Endothelial cell of umbilical vein (primary cell): ENCODE measurements around the gene KCNK2. TPM values are rescaled to one million over a fixed set of nuclear protein-coding genes. Genes with fewer than 3 reads are reported as not detected.

ENCODE experiments used
- BruUV-seq: library from RNA; stranded (reverse); fragments of 400-500 nt; replicated peaks from 2 replicates; lab custom pipeline; 2021; lab: Mats Ljungman, UMichigan
- CTCF ChIA-PET: fragments of 300-600, 350-600 bp; sonication (Branson Sonifier 250); formaldehyde crosslinking; loops from one replicate; lab custom pipeline; 2021; ENCODE audit warnings: antibody characterized with exemption, inconsistent platforms; lab: Charles Lee
- POLR2A ChIA-PET: fragments of 300-600, 350-600 bp; sonication (Branson Sonifier 250); formaldehyde crosslinking; loops from one replicate; lab custom pipeline; 2021; ENCODE audit warnings: antibody characterized with exemption, inconsistent platforms; lab: Charles Lee
- DNase-seq: peaks from one replicate; pipeline ENCODE4 v3.0.0-alpha.2; 2011; ENCODE audit warnings: low read depth, low spot score
- FAIRE-seq: peaks from 2 replicates; lab custom pipeline; 2011; peaks lifted over from hg19 to GRCh38; lab: Jason Lieb, UNC
- H2AFZ ChIP-seq: 2 replicates; pipeline ENCODE4 v1.6.0; 2012; ENCODE audit warnings: low read depth, low read length, control low read depth, inconsistent platforms
- H3K27ac ChIP-seq: 2 replicates; pipeline ENCODE4 v1.5.1; 2011; ENCODE audit warnings: low read depth, mild to moderate bottlenecking, control low read depth, low read length, moderate library complexity; ENCODE audit not compliant: insufficient read depth
- H3K27me3 ChIP-seq, 2 experiments: 2 replicates each; pipeline versions ENCODE4 v1.6.0 to v1.6.1; 2011; ENCODE audit warnings: low read length in 2 of 2, mixed read lengths in 1 of 2; ENCODE audit not compliant: control insufficient read depth in 2 of 2, insufficient read depth in 2 of 2
- H3K36me3 ChIP-seq, 2 experiments: 2 replicates in 1 of 2; 3 replicates in 1 of 2; pipeline ENCODE4 v1.5.1; 2011; ENCODE audit warnings: low read length in 2 of 2, mild to moderate bottlenecking in 1 of 2, moderate library complexity in 1 of 2; ENCODE audit not compliant: control insufficient read depth in 2 of 2, insufficient read depth in 2 of 2; ENCODE audit errors: extremely low read depth in 1 of 2
- H3K4me1 ChIP-seq: 3 replicates; pipeline ENCODE4 v1.5.1; 2011; ENCODE audit warnings: mild to moderate bottlenecking, low read length; ENCODE audit not compliant: control insufficient read depth, insufficient read depth; ENCODE audit errors: extremely low read depth
- H3K4me2 ChIP-seq: 2 replicates; pipeline ENCODE4 v1.6.1; 2011; ENCODE audit warnings: low read length, control low read depth, mixed read lengths; ENCODE audit not compliant: insufficient read depth
- H3K4me3 ChIP-seq, 3 experiments: fragments of 200-600 bp in 1 of 3; sonication (generic), shearing (Covaris generic) in 1 of 3; replicated peaks in 1 of 3; 2 replicates each; pipeline ENCODE4 v1.5.1; 2011 to 2016; ENCODE audit warnings: control low read depth in 3 of 3, low read length in 3 of 3, mild to moderate bottlenecking in 2 of 3, inconsistent platforms in 1 of 3, low read depth in 1 of 3, moderate library complexity in 1 of 3; ENCODE audit not compliant: insufficient read depth in 1 of 3
- H3K79me2 ChIP-seq: 2 replicates; pipeline ENCODE4 v1.6.0; 2012; ENCODE audit warnings: low read length, inconsistent platforms; ENCODE audit not compliant: control insufficient read depth, insufficient read depth
- H3K9ac ChIP-seq: replicated peaks from 2 replicates; pipeline ENCODE3; 2011; ENCODE audit warnings: low read length, control low read depth; ENCODE audit not compliant: insufficient read depth; ENCODE audit errors: extremely low read depth
- H3K9me1 ChIP-seq: replicated peaks from 3 replicates; pipeline ENCODE4 v1.6.0; 2011; ENCODE audit warnings: mild to moderate bottlenecking, low read length; ENCODE audit not compliant: control insufficient read depth, insufficient read depth; ENCODE audit errors: extremely low read depth
- H3K9me3 ChIP-seq: replicated peaks from 2 replicates; pipeline ENCODE4 v1.5.1; 2012; ENCODE audit warnings: low read length, inconsistent platforms; ENCODE audit not compliant: control insufficient read depth, insufficient read depth
- H4K20me1 ChIP-seq: replicated peaks from 2 replicates; pipeline ENCODE3; 2011; ENCODE audit warnings: mild to moderate bottlenecking, low read length; ENCODE audit not compliant: control insufficient read depth, insufficient read depth; ENCODE audit errors: extremely low read depth
- EZH2 ChIP-seq: IDR thresholded peaks from 2 replicates; pipeline ENCODE4 v1.6.1; 2012; ENCODE audit warnings: borderline replicate concordance, low read depth, mild to moderate bottlenecking, moderate library complexity, low read length, inconsistent platforms; ENCODE audit not compliant: severe bottlenecking
- FOS ChIP-seq: IDR thresholded peaks from 2 replicates; pipeline ENCODE4 v1.6.1; 2011; ENCODE audit warnings: mild to moderate bottlenecking, low read length, moderate library complexity, borderline replicate concordance; ENCODE audit not compliant: insufficient read depth
- GATA2 ChIP-seq: IDR thresholded peaks from 2 replicates; pipeline ENCODE4 v1.7.0; 2011; ENCODE audit warnings: low read depth, mild to moderate bottlenecking, moderate library complexity, mixed read lengths, low read length; ENCODE audit not compliant: insufficient read length, insufficient read depth
- JUN ChIP-seq: IDR thresholded peaks from 2 replicates; pipeline ENCODE4 v1.6.1; 2011; ENCODE audit warnings: borderline replicate concordance, low read depth; ENCODE audit not compliant: insufficient read length, insufficient read depth
- MYC ChIP-seq: IDR thresholded peaks from one replicate; pipeline ENCODE4 v1.6.1; 2011; ENCODE audit warnings: mild to moderate bottlenecking, low read depth, low read length
- POLR2A ChIP-seq: IDR thresholded peaks from 2 replicates; pipeline ENCODE4 v1.6.1; 2012; ENCODE audit warnings: low read depth, mild to moderate bottlenecking, control low read depth, low read length
- POLR2AphosphoS5 ChIP-seq: IDR thresholded peaks from 2 replicates; pipeline ENCODE4 v1.6.1; 2012; ENCODE audit warnings: low read depth, mild to moderate bottlenecking, control low read depth, low read length, moderate library complexity; ENCODE audit not compliant: insufficient read depth
- dilution Hi-C: fragments of 300-500 bp; cut with MboI; formaldehyde crosslinking; loops from one replicate; pipeline ENCODE4 v1.15.0; 2019; ENCODE audit warnings: low sequenced_read_pairs; ENCODE audit not compliant: extremely low pct_ligation_motif_present
- intact Hi-C: fragments of 100-400 bp; cut with micrococcal nuclease; formaldehyde crosslinking; loops from one replicate; pipeline ENCODE4 v1.10.0; 2022
- polyA plus RNA-seq, 4 experiments: library from polyadenylated mRNA; depleted of rRNA in 3 of 4; stranded (reverse) in 3 of 4; unstranded in 1 of 4; fragments of >200 nt; gene quantifications; 2 replicates each; pipeline versions ENCODE4 v1.2.1 to v1.2.3, GENCODE V29; 2011 to 2012; ENCODE audit warnings: missing spikeins in 1 of 4
- total RNA-seq: library from RNA; stranded (reverse); gene quantifications from 2 replicates; pipeline ENCODE4 v1.2.3, GENCODE V29; 2021
- TF ChIP-seq, protein P1 (sequence below): IDR thresholded peaks from 2 replicates; pipeline ENCODE4 v1.6.1; 2011; ENCODE audit not compliant: insufficient read depth, insufficient read length
- TF ChIP-seq, protein P2 (sequence below), 2 donors: IDR thresholded peaks; 1 replicate in 1 of 2; 2 replicates in 1 of 2; pipeline ENCODE4 v1.5.1; 2011; ENCODE audit warnings: low read length in 2 of 2, mild to moderate bottlenecking in 2 of 2, moderate library complexity in 2 of 2, control low read depth in 1 of 2, inconsistent platforms in 1 of 2, low read depth in 1 of 2; ENCODE audit not compliant: insufficient read depth in 1 of 2; ENCODE audit errors: extremely low read depth in 1 of 2

Gene KCNK2
- total and polyA plus RNA-seq, 2 donors (not counting 3 experiments of a cell fraction or from before 2014, with no cell fraction given) = 0.08 to 0.46 TPM

DNA sequence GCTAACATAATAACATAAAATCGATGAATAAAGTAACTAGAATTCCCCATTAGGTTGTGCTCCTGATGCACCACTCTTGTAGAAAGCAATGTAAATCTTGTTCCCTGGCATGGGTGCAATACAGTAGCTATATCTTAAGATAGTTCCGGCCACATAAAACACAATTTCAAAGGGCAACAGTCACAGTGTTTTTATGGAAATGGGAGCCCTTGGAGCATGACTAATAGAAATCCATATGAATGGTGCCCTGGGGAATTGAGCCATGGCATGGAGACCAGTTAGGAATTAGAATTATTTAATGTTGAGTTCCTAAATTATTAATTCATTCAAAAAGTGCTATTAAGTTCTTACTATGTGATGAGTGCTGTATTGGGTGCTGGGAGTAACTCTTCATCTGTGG is 118.7 kb downstream of the KCNK2 start:
- intact Hi-C loops = no loop called here
- Histone ChIP-seq H3K79me2 (no peaks in the 10 kb centered on the region), H3K9me1 (no peaks in the 10 kb centered on the region), H3K27ac (no peak overlapping the region), H3K9ac (no peak overlapping the region), H3K9me3 (no peaks in the 10 kb centered on the region), H3K4me1 (no peaks in the 10 kb centered on the region), H3K36me3 (no peaks in the 10 kb centered on the region), H3K4me2 (no peak overlapping the region), H3K27me3 (no peaks in the 10 kb centered on the region), H2AFZ (no peak overlapping the region), H4K20me1 (no peaks in the 10 kb centered on the region), H3K4me3 (no peak overlapping the region)
- TF ChIP-seq FOS (no peak), POLR2AphosphoS5 (no peak), MYC (no peak), EZH2 (no peak), POLR2A (no peak), JUN (no peak), GATA2 (no peak)
- TF ChIP-seq, protein P1, sequence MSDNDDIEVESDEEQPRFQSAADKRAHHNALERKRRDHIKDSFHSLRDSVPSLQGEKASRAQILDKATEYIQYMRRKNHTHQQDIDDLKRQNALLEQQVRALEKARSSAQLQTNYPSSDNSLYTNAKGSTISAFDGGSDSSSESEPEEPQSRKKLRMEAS = no peak
- TF ChIP-seq, protein P2, sequence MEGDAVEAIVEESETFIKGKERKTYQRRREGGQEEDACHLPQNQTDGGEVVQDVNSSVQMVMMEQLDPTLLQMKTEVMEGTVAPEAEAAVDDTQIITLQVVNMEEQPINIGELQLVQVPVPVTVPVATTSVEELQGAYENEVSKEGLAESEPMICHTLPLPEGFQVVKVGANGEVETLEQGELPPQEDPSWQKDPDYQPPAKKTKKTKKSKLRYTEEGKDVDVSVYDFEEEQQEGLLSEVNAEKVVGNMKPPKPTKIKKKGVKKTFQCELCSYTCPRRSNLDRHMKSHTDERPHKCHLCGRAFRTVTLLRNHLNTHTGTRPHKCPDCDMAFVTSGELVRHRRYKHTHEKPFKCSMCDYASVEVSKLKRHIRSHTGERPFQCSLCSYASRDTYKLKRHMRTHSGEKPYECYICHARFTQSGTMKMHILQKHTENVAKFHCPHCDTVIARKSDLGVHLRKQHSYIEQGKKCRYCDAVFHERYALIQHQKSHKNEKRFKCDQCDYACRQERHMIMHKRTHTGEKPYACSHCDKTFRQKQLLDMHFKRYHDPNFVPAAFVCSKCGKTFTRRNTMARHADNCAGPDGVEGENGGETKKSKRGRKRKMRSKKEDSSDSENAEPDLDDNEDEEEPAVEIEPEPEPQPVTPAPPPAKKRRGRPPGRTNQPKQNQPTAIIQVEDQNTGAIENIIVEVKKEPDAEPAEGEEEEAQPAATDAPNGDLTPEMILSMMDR (IDR thresholded peaks at IDR 0.05; ENCODE audit: extremely low read depth in 1 of 2, insufficient read depth in 1 of 2, low read depth in 1 of 2, low read length in 2 of 2) = no peak
- no TSS peak for BruUV-seq
- ChIA-PET CTCF (interaction anchor here (1.0 kb wide), 1 partner anchor 91 kb away, joined by 3 read pairs; no protein-coding TSS in a partner anchor), POLR2A (no interaction called here)
- no peak for FAIRE-seq
- dilution Hi-C loops = no loop called here
- DNase-seq = no peak
